Neutrophil (primary cell): ENCODE data around the gene HYLS1.

ENCODE experiments used
- H3K27ac ChIP-seq: fragments of 200-600 bp; sonication (generic); 2 replicates; pipeline ENCODE4 v1.5.1; 2016; ENCODE audit warnings: mild to moderate bottlenecking, moderate library complexity
- H3K27me3 ChIP-seq: fragments of 200-600 bp; sonication (generic); 2 replicates; pipeline ENCODE4 v1.6.0; 2016; ENCODE audit warnings: mild to moderate bottlenecking
- H3K36me3 ChIP-seq: fragments of 200-600 bp; sonication (generic); 2 replicates; pipeline ENCODE4 v1.5.1; 2017
- H3K4me1 ChIP-seq, 2 experiments: fragments of 200-600 bp in 1 of 2; sonication (generic) in 1 of 2; 1 replicate in 1 of 2; 2 replicates in 1 of 2; pipeline versions ENCODE4 v1.5.1 to v1.6.1; 2013 to 2016; ENCODE audit warnings: low read depth in 1 of 2, low read length in 1 of 2, mild to moderate bottlenecking in 1 of 2, moderate library complexity in 1 of 2; ENCODE audit not compliant: control insufficient read depth in 1 of 2, insufficient read depth in 1 of 2
- H3K4me3 ChIP-seq, 2 experiments: fragments of 200-600 bp in 1 of 2; sonication (generic) in 1 of 2; 1 replicate in 1 of 2; 2 replicates in 1 of 2; pipeline ENCODE4 v1.5.1; 2013 to 2016; ENCODE audit warnings: low read depth in 1 of 2, low read length in 1 of 2, mild to moderate bottlenecking in 1 of 2, moderate library complexity in 1 of 2
- H3K9me3 ChIP-seq: fragments of 200-600 bp; sonication (generic); 2 replicates; pipeline ENCODE4 v1.5.1; 2016
- TF ChIP-seq, protein P1 (sequence below): fragments of 200-600 bp; sonication (generic); IDR thresholded peaks from 2 replicates; pipeline ENCODE4 v1.5.1; 2016; ENCODE audit warnings: antibody characterized with exemption

The HYLS1 gene

GRCh38 chr11:125923012-125923579 lies 35.6 kb downstream of the HYLS1 start:
- Histone ChIP-seq H3K4me3 (no peak overlapping the region), H3K36me3 (no peaks in the 10 kb centered on the region), H3K27me3 (peaks cover 14% of the 10 kb centered on the region), H3K27ac (no peak overlapping the region), H3K4me1 (no peaks in the 10 kb centered on the region), H3K9me3 (no peaks in the 10 kb centered on the region)
- TF ChIP-seq, protein P1, sequence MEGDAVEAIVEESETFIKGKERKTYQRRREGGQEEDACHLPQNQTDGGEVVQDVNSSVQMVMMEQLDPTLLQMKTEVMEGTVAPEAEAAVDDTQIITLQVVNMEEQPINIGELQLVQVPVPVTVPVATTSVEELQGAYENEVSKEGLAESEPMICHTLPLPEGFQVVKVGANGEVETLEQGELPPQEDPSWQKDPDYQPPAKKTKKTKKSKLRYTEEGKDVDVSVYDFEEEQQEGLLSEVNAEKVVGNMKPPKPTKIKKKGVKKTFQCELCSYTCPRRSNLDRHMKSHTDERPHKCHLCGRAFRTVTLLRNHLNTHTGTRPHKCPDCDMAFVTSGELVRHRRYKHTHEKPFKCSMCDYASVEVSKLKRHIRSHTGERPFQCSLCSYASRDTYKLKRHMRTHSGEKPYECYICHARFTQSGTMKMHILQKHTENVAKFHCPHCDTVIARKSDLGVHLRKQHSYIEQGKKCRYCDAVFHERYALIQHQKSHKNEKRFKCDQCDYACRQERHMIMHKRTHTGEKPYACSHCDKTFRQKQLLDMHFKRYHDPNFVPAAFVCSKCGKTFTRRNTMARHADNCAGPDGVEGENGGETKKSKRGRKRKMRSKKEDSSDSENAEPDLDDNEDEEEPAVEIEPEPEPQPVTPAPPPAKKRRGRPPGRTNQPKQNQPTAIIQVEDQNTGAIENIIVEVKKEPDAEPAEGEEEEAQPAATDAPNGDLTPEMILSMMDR = no peak

DNA sequence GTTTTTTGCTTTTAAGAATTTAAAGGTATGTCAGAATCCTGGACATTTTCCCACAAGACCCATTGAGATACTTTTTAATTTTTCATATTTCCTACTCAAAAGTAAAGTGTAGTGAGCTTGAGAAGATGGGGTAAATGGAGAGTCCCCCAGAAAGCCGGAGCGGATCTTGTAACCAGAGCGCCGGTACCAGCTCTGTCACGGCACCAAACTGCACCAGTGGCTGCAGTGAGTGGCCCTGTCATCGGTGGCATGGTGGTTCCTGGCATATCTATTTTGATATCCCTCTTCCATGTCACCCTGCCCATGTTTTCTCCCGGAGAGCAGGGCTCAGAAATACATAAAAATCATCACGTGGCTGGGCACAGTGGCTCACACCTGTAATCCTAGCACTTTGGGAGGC lies 36.2 kb downstream of the HYLS1 start:
- H3K27me3 ChIP-seq = peaks cover 9% of the 10 kb centered on the region
- TF ChIP-seq, protein P1 = no peak
- no peak overlapping the region for H3K4me3 ChIP-seq
- no peaks in the 10 kb centered on the region for H3K36me3 ChIP-seq
- no peaks in the 10 kb centered on the region for H3K4me1 ChIP-seq
- H3K27ac ChIP-seq = no peak overlapping the region
- H3K9me3 ChIP-seq = no peaks in the 10 kb centered on the region

GRCh38 chr11:125924384-125925007 lies 37.0 kb downstream of the HYLS1 start:
- peaks cover 9% of the 10 kb centered on the region for H3K27me3 ChIP-seq
- H3K4me3 ChIP-seq = no peak overlapping the region
- TF ChIP-seq, protein P1 = no peak
- H3K9me3 ChIP-seq = no peaks in the 10 kb centered on the region
- peaks cover 0 to under 1% of the 10 kb centered on the region in 2 experiments for H3K4me1 ChIP-seq
- no peaks in the 10 kb centered on the region for H3K36me3 ChIP-seq
- no peak overlapping the region for H3K27ac ChIP-seq

- Histone ChIP-seq H3K4me3 (no peak overlapping the region), H3K36me3 (no peaks in the 10 kb centered on the region), H3K9me3 (no peaks in the 10 kb centered on the region), H3K27me3 (peaks cover 9% of the 10 kb centered on the region), H3K4me1 (peaks cover 0 to 6% of the 10 kb centered on the region in 2 experiments), H3K27ac (no peak overlapping the region)
- TF ChIP-seq, protein P1 = no peak
These were observed 37.8 kb downstream of the HYLS1 start for GRCh38 chr11:125925247-125925740.

DNA sequence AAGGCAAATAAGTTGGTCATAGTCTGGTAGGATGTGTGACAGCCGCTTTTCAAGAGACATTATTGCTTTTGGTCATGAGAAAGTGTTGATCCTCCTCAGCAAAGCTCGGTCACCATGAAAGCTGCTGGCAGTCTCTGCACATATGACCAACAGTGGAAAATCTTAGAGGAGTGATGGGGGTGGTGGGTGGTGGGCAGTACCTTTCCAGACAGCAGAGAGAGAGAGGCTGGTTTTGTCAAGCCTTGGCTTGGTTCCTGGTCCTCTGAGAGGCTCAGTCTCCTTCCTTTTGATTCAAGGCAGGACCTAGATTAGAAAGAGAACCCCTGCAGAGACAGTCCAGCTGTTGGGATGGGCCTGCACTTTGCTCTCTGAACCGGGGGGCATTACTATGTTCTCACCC lies 38.3 kb downstream of the HYLS1 start:
- H3K9me3 ChIP-seq = no peaks in the 10 kb centered on the region
- H3K27me3 ChIP-seq = peaks cover 9% of the 10 kb centered on the region
- H3K27ac ChIP-seq = no peak overlapping the region

More for the DNA sequence above, 38.3 kb downstream of the HYLS1 start:
- Histone ChIP-seq H3K4me3 (no peak overlapping the region), H3K4me1 (peaks cover 0 to 6% of the 10 kb centered on the region in 2 experiments), H3K36me3 (no peaks in the 10 kb centered on the region)
- TF ChIP-seq, protein P1 = no peak
